ENCODE results near the gene TMEM151B. TPM values are rescaled to one million over a fixed set of nuclear protein-coding genes. Genes with fewer than 3 reads are reported as not detected.

Gene TMEM151B
- total and polyA plus RNA-seq, 9 of the 15 experiments (the other 6 are each of a cell fraction or from before 2014, with no cell fraction given), result not detected

DNA sequence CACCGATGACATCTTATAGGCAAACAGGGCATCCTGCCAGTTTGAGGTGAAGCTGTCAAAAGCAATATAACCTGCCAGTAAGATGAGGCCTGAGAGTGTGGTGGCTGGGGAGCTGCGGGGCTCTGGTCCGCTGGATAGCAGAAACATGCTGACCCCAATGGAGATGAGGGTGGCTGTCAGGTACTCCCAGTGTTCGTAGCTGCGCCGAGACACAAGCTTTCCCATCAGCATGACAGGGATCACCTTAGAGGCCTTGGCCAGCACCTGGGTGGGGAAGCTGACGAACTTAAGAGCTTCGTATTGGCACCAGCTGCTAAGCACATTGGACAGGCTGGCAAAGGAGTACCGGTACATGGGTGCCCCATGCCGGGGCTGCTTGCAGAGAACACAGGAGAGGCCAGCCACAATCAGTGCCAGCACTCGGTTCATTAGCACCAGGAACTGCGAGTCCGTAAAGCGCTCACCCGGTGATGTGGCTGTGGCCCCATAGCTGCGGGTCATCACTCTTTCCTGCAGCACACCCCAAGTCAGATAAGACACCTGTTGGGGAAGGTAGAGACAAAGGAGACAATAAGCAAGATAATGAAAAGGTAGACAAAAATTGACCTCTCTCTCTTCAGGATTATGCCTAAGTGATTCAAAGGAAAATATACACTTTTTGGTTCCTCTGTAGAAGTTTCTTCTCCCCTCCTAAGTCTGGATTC lies 15.0 kb upstream of the TMEM151B start (continued):
- TF ChIP-seq, protein P1, sequence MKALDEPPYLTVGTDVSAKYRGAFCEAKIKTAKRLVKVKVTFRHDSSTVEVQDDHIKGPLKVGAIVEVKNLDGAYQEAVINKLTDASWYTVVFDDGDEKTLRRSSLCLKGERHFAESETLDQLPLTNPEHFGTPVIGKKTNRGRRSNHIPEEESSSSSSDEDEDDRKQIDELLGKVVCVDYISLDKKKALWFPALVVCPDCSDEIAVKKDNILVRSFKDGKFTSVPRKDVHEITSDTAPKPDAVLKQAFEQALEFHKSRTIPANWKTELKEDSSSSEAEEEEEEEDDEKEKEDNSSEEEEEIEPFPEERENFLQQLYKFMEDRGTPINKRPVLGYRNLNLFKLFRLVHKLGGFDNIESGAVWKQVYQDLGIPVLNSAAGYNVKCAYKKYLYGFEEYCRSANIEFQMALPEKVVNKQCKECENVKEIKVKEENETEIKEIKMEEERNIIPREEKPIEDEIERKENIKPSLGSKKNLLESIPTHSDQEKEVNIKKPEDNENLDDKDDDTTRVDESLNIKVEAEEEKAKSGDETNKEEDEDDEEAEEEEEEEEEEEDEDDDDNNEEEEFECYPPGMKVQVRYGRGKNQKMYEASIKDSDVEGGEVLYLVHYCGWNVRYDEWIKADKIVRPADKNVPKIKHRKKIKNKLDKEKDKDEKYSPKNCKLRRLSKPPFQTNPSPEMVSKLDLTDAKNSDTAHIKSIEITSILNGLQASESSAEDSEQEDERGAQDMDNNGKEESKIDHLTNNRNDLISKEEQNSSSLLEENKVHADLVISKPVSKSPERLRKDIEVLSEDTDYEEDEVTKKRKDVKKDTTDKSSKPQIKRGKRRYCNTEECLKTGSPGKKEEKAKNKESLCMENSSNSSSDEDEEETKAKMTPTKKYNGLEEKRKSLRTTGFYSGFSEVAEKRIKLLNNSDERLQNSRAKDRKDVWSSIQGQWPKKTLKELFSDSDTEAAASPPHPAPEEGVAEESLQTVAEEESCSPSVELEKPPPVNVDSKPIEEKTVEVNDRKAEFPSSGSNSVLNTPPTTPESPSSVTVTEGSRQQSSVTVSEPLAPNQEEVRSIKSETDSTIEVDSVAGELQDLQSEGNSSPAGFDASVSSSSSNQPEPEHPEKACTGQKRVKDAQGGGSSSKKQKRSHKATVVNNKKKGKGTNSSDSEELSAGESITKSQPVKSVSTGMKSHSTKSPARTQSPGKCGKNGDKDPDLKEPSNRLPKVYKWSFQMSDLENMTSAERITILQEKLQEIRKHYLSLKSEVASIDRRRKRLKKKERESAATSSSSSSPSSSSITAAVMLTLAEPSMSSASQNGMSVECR (CRISPR knock-in tag; IDR thresholded peaks at IDR 0.05), result 0 out of 2 replicates have a peak, but pooled peaks have one; percentile 1
- no peak for TF ChIP-seq ZKSCAN1 (IDR thresholded peaks at IDR 0.05; ENCODE audit: low read depth, low read length)
- TF ChIP-seq EWSR1 (IDR thresholded peaks at IDR 0.05; ENCODE audit: borderline replicate concordance, low read depth, partially characterized antibody), result no peak
- no peak for TF ChIP-seq HNRNPLL (IDR thresholded peaks at IDR 0.05; ENCODE audit: low read depth, low read length, poor library complexity, severe bottlenecking)
- TF ChIP-seq ATF1 (CRISPR knock-in tag; IDR thresholded peaks at IDR 0.05), result no peak
- no peak for TF ChIP-seq ATF1 (tag; IDR thresholded peaks at IDR 0.05)
- no peak for TF ChIP-seq RAD21 (CRISPR knock-in tag; conservative IDR thresholded peaks at IDR 0.05 in 1 of 2, IDR thresholded peaks at IDR 0.05 in 1 of 2)
- no peak for TF ChIP-seq RFX1 (IDR thresholded peaks at IDR 0.05)
- TF ChIP-seq ZNF143 (CRISPR knock-in tag; IDR thresholded peaks at IDR 0.05), result peak; percentile 59; the same call in 1 of the 2 replicates
- TF ChIP-seq PRDM10 (IDR thresholded peaks at IDR 0.05; ENCODE audit: partially characterized antibody), result no peak
- no peak; the same call in 1 of the 2 replicates for TF ChIP-seq ZC3H4 (CRISPR knock-in tag; IDR thresholded peaks at IDR 0.05; ENCODE audit: borderline replicate concordance)
- TF ChIP-seq VEZF1 (CRISPR knock-in tag; IDR thresholded peaks at IDR 0.05), result no peak
- no peak for TF ChIP-seq BRCA1 (IDR thresholded peaks at IDR 0.05)
- 0 out of 2 replicates have a peak, but pooled peaks have one; percentile 42 for TF ChIP-seq BRCA1 (CRISPR knock-in tag; IDR thresholded peaks at IDR 0.05)
- no peak for TF ChIP-seq CXXC5 (CRISPR knock-in tag; IDR thresholded peaks at IDR 0.05)
- TF ChIP-seq WHSC1 (IDR thresholded peaks at IDR 0.05; ENCODE audit: low read length), result peak; percentile 61
- 0 out of 2 replicates have a peak, but pooled peaks have one; percentile 1 for TF ChIP-seq ZNF316 (IDR thresholded peaks at IDR 0.05)

Measured in K562 (cell line).